H1 (cell line): Measurements from ENCODE around the gene LEPR. TPM values are rescaled to one million over a fixed set of nuclear protein-coding genes. Genes with fewer than 3 reads are reported as not detected.

ENCODE experiments used
- CTCF ChIA-PET: fragments of 300-600 bp; sonication (Branson Sonifier 250); formaldehyde crosslinking; loops from one replicate; lab custom pipeline; 2021; ENCODE audit not compliant: partially characterized antibody; lab: Charles Lee
- POLR2A ChIA-PET: fragments of 300-600 bp; sonication (Branson Sonifier 250); formaldehyde crosslinking; loops from one replicate; lab custom pipeline; 2021; ENCODE audit warnings: inconsistent platforms; ENCODE audit not compliant: partially characterized antibody; lab: Charles Lee
- DNase-seq, 2 experiments: peaks; one replicate each; pipeline versions ENCODE4 v3.0.0 to v3.0.0-alpha.2; 2010 to 2022; ENCODE audit warnings: low spot score in 2 of 2, low read depth in 1 of 2, mixed read lengths in 1 of 2
- FAIRE-seq: peaks from 2 replicates; lab custom pipeline; 2011; peaks lifted over from hg19 to GRCh38; lab: Jason Lieb, UNC
- H2AFZ ChIP-seq: 2 replicates; pipeline ENCODE4 v1.8.1; 2012; ENCODE audit warnings: low read length, inconsistent platforms
- H2AK5ac ChIP-seq: 2 replicates; pipeline ENCODE4 v1.6.1; 2013; ENCODE audit warnings: low read depth, low read length
- H2BK120ac ChIP-seq: replicated peaks from 2 replicates; pipeline ENCODE3; 2013; ENCODE audit warnings: low read depth, low read length, inconsistent platforms
- H2BK12ac ChIP-seq: 2 replicates; pipeline ENCODE4 v1.6.1; 2013; ENCODE audit warnings: low read depth, low read length
- H2BK15ac ChIP-seq: 2 replicates; pipeline ENCODE4 v1.6.1; 2013; ENCODE audit warnings: low read length
- H2BK20ac ChIP-seq: 2 replicates; pipeline ENCODE4 v1.6.1; 2013; ENCODE audit warnings: low read length
- H2BK5ac ChIP-seq: 2 replicates; pipeline ENCODE4 v1.6.1; 2013; ENCODE audit warnings: low read depth, low read length
- H3K14ac ChIP-seq: 2 replicates; pipeline ENCODE4 v1.6.1; 2013; ENCODE audit warnings: inconsistent platforms; ENCODE audit not compliant: insufficient read length
- H3K18ac ChIP-seq: 2 replicates; pipeline ENCODE4 v1.6.1; 2013; ENCODE audit warnings: low read length; ENCODE audit errors: extremely low read depth
- H3K23ac ChIP-seq: 2 replicates; pipeline ENCODE4 v1.6.1; 2013; ENCODE audit warnings: inconsistent platforms; ENCODE audit not compliant: insufficient read length
- H3K23me2 ChIP-seq: 2 replicates; pipeline ENCODE4 v1.6.1; 2013; ENCODE audit warnings: low read depth, low read length
- H3K27ac ChIP-seq: 2 replicates; pipeline ENCODE4 v1.6.1; 2011; ENCODE audit warnings: low read depth, low read length, inconsistent platforms
- H3K27me3 ChIP-seq, 4 experiments: replicated peaks in 1 of 4; 1 replicate in 1 of 4; 2 replicates in 3 of 4; pipeline versions ENCODE4 v1.6.1 to v1.8.1; 2011 to 2013; ENCODE audit warnings: low read length in 3 of 4, mild to moderate bottlenecking in 3 of 4, inconsistent platforms in 2 of 4, mixed read lengths in 2 of 4, moderate library complexity in 1 of 4; ENCODE audit not compliant: control insufficient read depth in 3 of 4, insufficient read depth in 3 of 4; ENCODE audit errors: extremely low read depth in 1 of 4
- H3K36me3 ChIP-seq, 4 experiments: 2 replicates each; pipeline versions ENCODE4 v1.6.1 to v1.8.1; 2011 to 2013; ENCODE audit warnings: mild to moderate bottlenecking in 4 of 4, low read length in 3 of 4, moderate library complexity in 2 of 4, control low read depth in 1 of 4, inconsistent platforms in 1 of 4; ENCODE audit not compliant: insufficient read depth in 4 of 4, control insufficient read depth in 2 of 4
- H3K4ac ChIP-seq: replicated peaks from 2 replicates; pipeline ENCODE3; 2013; ENCODE audit warnings: low read length, low read depth, mixed read lengths, inconsistent platforms; ENCODE audit not compliant: insufficient read length
- H3K4me1 ChIP-seq, 4 experiments: replicated peaks in 1 of 4; 1 replicate in 1 of 4; 2 replicates in 3 of 4; pipeline versions ENCODE4 v1.6.1 to v1.8.1; 2011 to 2013; ENCODE audit warnings: low read length in 3 of 4, inconsistent platforms in 2 of 4, mixed read lengths in 1 of 4; ENCODE audit not compliant: insufficient read depth in 4 of 4, control insufficient read depth in 3 of 4
- H3K4me2 ChIP-seq, 2 experiments: 2 replicates each; pipeline versions ENCODE4 v1.6.1 to v1.8.1; 2011 to 2013; ENCODE audit warnings: low read depth in 2 of 2, low read length in 2 of 2, control low read depth in 1 of 2, inconsistent platforms in 1 of 2, mild to moderate bottlenecking in 1 of 2; ENCODE audit not compliant: insufficient read depth in 1 of 2
- H3K4me3 ChIP-seq, 4 experiments: fragments of 200-600, 300-600 bp in 1 of 4; sonication (generic), shearing (Covaris generic), sonication (Bioruptor Twin) in 1 of 4; 2 replicates each; pipeline versions ENCODE4 v1.5.1 to v1.8.1; 2011 to 2016; ENCODE audit warnings: low read length in 4 of 4, low read depth in 3 of 4, control low read depth in 2 of 4, inconsistent platforms in 2 of 4, mild to moderate bottlenecking in 2 of 4, mixed read lengths in 1 of 4, moderate library complexity in 1 of 4; ENCODE audit not compliant: insufficient read depth in 2 of 4; ENCODE audit errors: extremely low read depth in 1 of 4
- H3K56ac ChIP-seq: replicated peaks from 2 replicates; pipeline ENCODE3; 2013; ENCODE audit warnings: low read depth, mild to moderate bottlenecking, mixed read lengths, low read length, inconsistent platforms; ENCODE audit not compliant: insufficient read length
- H3K79me1 ChIP-seq: 2 replicates; pipeline ENCODE4 v1.6.1; 2013; ENCODE audit warnings: low read depth, low read length, control low read depth
- H3K79me2 ChIP-seq, 2 experiments: 2 replicates each; pipeline versions ENCODE4 v1.6.1 to v1.8.1; 2012 to 2013; ENCODE audit warnings: low read length in 2 of 2, mild to moderate bottlenecking in 2 of 2, inconsistent platforms in 1 of 2; ENCODE audit not compliant: insufficient read depth in 2 of 2, control insufficient read depth in 1 of 2
- H3K9ac ChIP-seq, 4 experiments: replicated peaks in 1 of 4; 1 replicate in 1 of 4; 2 replicates in 3 of 4; pipeline versions ENCODE4 v1.6.1 to v1.8.1; 2011 to 2013; ENCODE audit warnings: low read depth in 3 of 4, low read length in 3 of 4, control low read depth in 2 of 4, mild to moderate bottlenecking in 2 of 4, moderate library complexity in 2 of 4, inconsistent platforms in 1 of 4; ENCODE audit errors: extremely low read depth in 1 of 4
- H3K9me3 ChIP-seq, 2 experiments: 2 replicates each; pipeline versions ENCODE4 v1.6.1 to v1.8.1; 2012 to 2013; ENCODE audit warnings: mild to moderate bottlenecking in 2 of 2, moderate library complexity in 2 of 2, control low read depth in 1 of 2, inconsistent platforms in 1 of 2, low read depth in 1 of 2, low read length in 1 of 2, mixed read lengths in 1 of 2; ENCODE audit not compliant: insufficient read depth in 2 of 2
- H4K20me1 ChIP-seq, 2 experiments: replicated peaks in 1 of 2; 2 replicates each; pipeline versions ENCODE3 to v1.8.1; 2011 to 2013; ENCODE audit warnings: inconsistent platforms in 2 of 2, low read length in 2 of 2, mild to moderate bottlenecking in 1 of 2; ENCODE audit not compliant: insufficient read depth in 2 of 2, control insufficient read depth in 1 of 2
- H4K5ac ChIP-seq: 2 replicates; pipeline ENCODE4 v1.6.1; 2013; ENCODE audit warnings: low read length, low read depth, mixed read lengths, inconsistent platforms; ENCODE audit not compliant: insufficient read length
- H4K8ac ChIP-seq: 2 replicates; pipeline ENCODE4 v1.8.0; 2013; ENCODE audit warnings: mild to moderate bottlenecking, moderate library complexity, low read length, inconsistent platforms; ENCODE audit not compliant: insufficient read depth; ENCODE audit errors: extremely low read depth
- H4K91ac ChIP-seq: replicated peaks from 2 replicates; pipeline ENCODE3; 2013; ENCODE audit warnings: low read length, mixed read lengths, inconsistent platforms; ENCODE audit not compliant: insufficient read length
- RNF2 ChIP-seq: fragments of 200-900, 300-1000 bp; sonication (generic); IDR thresholded peaks from 2 replicates; pipeline ENCODE4 v1.7.1; 2016; ENCODE audit warnings: borderline replicate concordance, low read depth, mild to moderate bottlenecking, antibody characterized with exemption, low read length; ENCODE audit not compliant: poor library complexity, severe bottlenecking; ENCODE audit errors: missing control alignments
- WGBS, 2 experiments: shearing (Covaris generic) in 1 of 2; methylation state at CpG; one replicate each; pipeline versions ENCODE4 v1.1.6 to v1.1.7; 2013 to 2015; ENCODE audit warnings: low lambda C conversion rate in 2 of 2, mixed read lengths in 2 of 2, inconsistent platforms in 1 of 2, low coverage in 1 of 2, missing lambda C conversion rate in 1 of 2; ENCODE audit not compliant: insufficient replicate concordance in 2 of 2, insufficient coverage in 1 of 2, insufficient read length in 1 of 2; ENCODE audit errors: extremely low coverage in 1 of 2, missing lambda C conversion rate in 1 of 2; 5-methylcytosine and 5-hydroxymethylcytosine counted together
- polyA plus RNA-seq, 7 experiments: library from polyadenylated mRNA; depleted of rRNA in 3 of 7; stranded (reverse) in 5 of 7; unstranded in 2 of 7; fragments of >200 nt in 5 of 7; fragments of 200-250 nt in 2 of 7; gene quantifications; 1 replicate in 5 of 7; 2 replicates in 1 of 7; 4 replicates in 1 of 7; pipeline versions ENCODE4 v1.2.1 to v1.2.3, GENCODE V29; 2011 to 2013; ENCODE audit warnings: missing spikeins in 2 of 7, mixed read lengths in 2 of 7
- total RNA-seq: library from RNA; stranded (reverse); fragmentation: NEBNext Ultra II Directional; extraction: Animal tissue kit (Norgen Biotek cat#: 25700); gene quantifications from 2 replicates; pipeline ENCODE4 v1.2.1, GENCODE V29; 2021

Gene LEPR
- total and polyA plus RNA-seq, 2 of the 8 experiments (the other 6 are each of a cell fraction or from before 2014, with no cell fraction given): 1.3 to 3.9 TPM

DNA sequence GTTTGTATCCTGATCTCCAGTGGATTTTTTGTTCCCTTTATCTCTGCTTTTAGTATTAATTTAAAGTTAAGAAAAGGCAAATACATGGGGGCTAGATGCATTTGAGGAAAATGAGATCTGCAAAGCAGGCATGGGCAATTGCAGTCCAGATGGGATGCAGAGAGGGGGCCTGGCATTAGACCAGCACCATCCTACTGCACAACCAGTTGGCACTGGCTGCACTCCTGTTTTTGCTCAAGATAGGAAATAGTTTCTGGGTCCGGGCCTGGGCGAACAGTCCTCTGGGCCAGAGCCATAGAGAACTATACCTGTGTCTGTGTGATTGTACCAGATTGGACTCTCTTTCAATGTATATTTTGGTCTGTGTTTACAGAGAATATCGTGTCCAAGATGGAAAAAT, 34.0 kb upstream of the LEPR start:
- H3K79me2 ChIP-seq: no peaks in the 10 kb centered on the region
- no peak overlapping the region for H3K18ac ChIP-seq
- H3K14ac ChIP-seq: no peak overlapping the region
- no peak overlapping the region for H3K4me3 ChIP-seq
- H2BK12ac ChIP-seq: no peak overlapping the region
- no peak overlapping the region for H3K56ac ChIP-seq
- H2BK20ac ChIP-seq: no peak overlapping the region
- CTCF ChIA-PET: no interaction called here
- H3K27ac ChIP-seq: no peak overlapping the region
- H3K4me1 ChIP-seq: no peaks in the 10 kb centered on the region
- no peak overlapping the region for H4K91ac ChIP-seq
- H4K5ac ChIP-seq: no peak overlapping the region
- no peak for DNase-seq
- H2BK15ac ChIP-seq: no peak overlapping the region
- H3K4ac ChIP-seq: no peak overlapping the region
- H2AK5ac ChIP-seq: no peak overlapping the region
- no peak overlapping the region for H4K8ac ChIP-seq
- H2AFZ ChIP-seq: no peak overlapping the region
- H3K23me2 ChIP-seq: no peaks in the 10 kb centered on the region
- H2BK5ac ChIP-seq: no peak overlapping the region
- WGBS, 2 experiments: 94% methylated on average over 3 of the region's 3 CpGs; no CpG with 5 or more reads in 1 of the 2 experiments
- H3K4me2 ChIP-seq: no peak overlapping the region
- TF ChIP-seq RNF2: no peak
- POLR2A ChIA-PET: no interaction called here
- peaks cover 0 to 2% (median 0%) of the 10 kb centered on the region in 4 experiments; a peak in 2 of 8 replicates for H3K36me3 ChIP-seq
- H3K23ac ChIP-seq: no peak overlapping the region
- H2BK120ac ChIP-seq: no peak overlapping the region
- peaks cover 0 to 7% of the 10 kb centered on the region in 2 experiments; a peak in 1 of 4 replicates for H3K9me3 ChIP-seq
- no peaks in the 10 kb centered on the region for H3K79me1 ChIP-seq
- no peaks in the 10 kb centered on the region for H3K27me3 ChIP-seq
- no peaks in the 10 kb centered on the region for H4K20me1 ChIP-seq
- H3K9ac ChIP-seq: no peak overlapping the region
- no peak for FAIRE-seq
